ENCODE measurements around the gene GTF3C5. TPM values are rescaled to one million over a fixed set of nuclear protein-coding genes. Genes with fewer than 3 reads are reported as not detected.

GTF3C5 gene
- total and polyA plus RNA-seq, 10 of the 15 experiments (the other 5 are each of a cell fraction or from before 2014, with no cell fraction given), result 2.2 to 81.1 (median 68.7) TPM

DNA sequence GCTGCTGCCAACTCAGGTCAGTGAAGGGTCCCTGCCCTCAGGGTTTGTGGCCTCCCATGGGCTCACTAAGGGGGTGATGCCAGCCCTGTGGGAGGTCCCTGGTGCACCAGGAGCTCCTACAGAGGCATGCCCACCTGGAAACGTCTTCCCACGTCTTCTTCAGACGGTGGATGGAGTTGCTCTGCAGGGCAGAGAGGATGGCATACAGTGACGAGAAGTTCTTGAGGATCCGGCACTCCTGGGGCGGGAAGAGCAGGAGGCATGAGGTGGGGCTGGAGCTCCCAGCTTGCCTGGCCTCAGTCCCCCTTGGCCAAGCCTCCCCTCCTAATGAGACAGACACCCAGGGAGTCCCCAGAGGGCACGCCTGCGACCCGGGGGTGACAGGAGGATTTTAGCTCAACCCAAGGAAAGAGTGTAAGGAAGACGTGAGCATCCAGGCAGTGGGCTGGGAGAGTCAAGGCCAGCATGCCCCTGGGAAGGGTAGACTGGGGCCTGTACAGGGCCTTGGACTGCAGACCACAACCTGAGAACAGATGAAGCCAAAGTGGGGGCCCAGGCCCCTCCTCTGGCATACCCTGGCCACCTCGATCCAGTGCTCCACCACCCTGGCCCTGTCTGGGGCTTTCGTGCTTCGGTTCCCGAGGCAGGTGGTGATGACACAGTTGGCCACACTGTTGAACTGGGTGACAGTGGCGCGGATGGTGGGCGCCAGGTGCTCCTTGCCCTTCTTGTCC is 75.9 kb downstream of the GTF3C5 start:
- 84% methylated on average over 17 of the region's 17 CpGs for WGBS (ENCODE audit: insufficient coverage, insufficient replicate concordance, low lambda C conversion rate, missing lambda C conversion rate)
- FAIRE-seq, result no peak
- no TSS peak for BruUV-seq (replicated peaks)
- DNase-seq (ENCODE audit: low read depth, low spot score), result no peak
- no peak overlapping the region for H3K9ac ChIP-seq (ENCODE audit: control insufficient read depth, insufficient read depth, low read length)
- ATAC-seq, result no peak
- intact Hi-C loops (cut with micrococcal nuclease; ENCODE audit: unreplicated experiment) (no loop called here), in situ Hi-C loops (cut with MboI) (loop anchor here (5.0 kb wide), 1 partner anchor 41 kb away; no protein-coding TSS in a partner anchor)
- ChIA-PET SMC1A (ENCODE audit: uncharacterized antibody, unreplicated experiment) (interaction anchor here (1.2 to 2.1 kb wide), 4 partner anchors 11 to 40 kb away, joined by 3 to 8 read pairs (median 6); no protein-coding TSS in a partner anchor), CTCF (interaction anchor here (0.7 to 22.5 kb wide), 5 partner anchors 9 to 77 kb away, joined by 3 to 401 read pairs (median 4); no protein-coding TSS in a partner anchor), RAD21 (ENCODE audit: unreplicated experiment) (interaction anchor here (3.7 kb wide), 1 partner anchor 37 kb away, joined by 25 read pairs; no protein-coding TSS in a partner anchor), POLR2A (interaction anchor here (1.0 kb wide), 2 partner anchors 9 to 37 kb away, joined by 3 to 4 read pairs; no protein-coding TSS in a partner anchor)
- H3K27ac ChIP-seq (ENCODE audit: control insufficient read depth, insufficient read depth), result no peak overlapping the region
- H3K4me3 ChIP-seq, result no peak overlapping the region
- no peaks in the 10 kb centered on the region for H4K20me1 ChIP-seq (ENCODE audit: control insufficient read depth, insufficient read depth)
- H3K27me3 ChIP-seq (replicated peaks in 1 of 2; ENCODE audit: control insufficient read depth in 2 of 2, insufficient read depth in 2 of 2, low read length in 1 of 2), result no peaks in the 10 kb centered on the region
- no peaks in the 10 kb centered on the region for H3K4me1 ChIP-seq (ENCODE audit: control insufficient read depth, insufficient read depth, low read length)
- no peaks in the 10 kb centered on the region for H3K79me2 ChIP-seq (ENCODE audit: control insufficient read depth, insufficient read depth, low read length)
- H2AFZ ChIP-seq (ENCODE audit: control insufficient read depth, low read depth, low read length), result no peak overlapping the region
- no peak overlapping the region for H3K4me2 ChIP-seq (ENCODE audit: control insufficient read depth, insufficient read depth)
- peaks cover 29 to 43% of the 10 kb centered on the region in 2 experiments for H3K36me3 ChIP-seq (ENCODE audit: control insufficient read depth in 2 of 2, insufficient read depth in 2 of 2, low read length in 1 of 2)
- no peaks in the 10 kb centered on the region for H3K9me3 ChIP-seq (replicated peaks; ENCODE audit: control insufficient read depth, insufficient read depth, low read length)
- TF ChIP-seq BMI1 (IDR thresholded peaks at IDR 0.05; ENCODE audit: borderline replicate concordance), result no peak
- TF ChIP-seq, protein P1, sequence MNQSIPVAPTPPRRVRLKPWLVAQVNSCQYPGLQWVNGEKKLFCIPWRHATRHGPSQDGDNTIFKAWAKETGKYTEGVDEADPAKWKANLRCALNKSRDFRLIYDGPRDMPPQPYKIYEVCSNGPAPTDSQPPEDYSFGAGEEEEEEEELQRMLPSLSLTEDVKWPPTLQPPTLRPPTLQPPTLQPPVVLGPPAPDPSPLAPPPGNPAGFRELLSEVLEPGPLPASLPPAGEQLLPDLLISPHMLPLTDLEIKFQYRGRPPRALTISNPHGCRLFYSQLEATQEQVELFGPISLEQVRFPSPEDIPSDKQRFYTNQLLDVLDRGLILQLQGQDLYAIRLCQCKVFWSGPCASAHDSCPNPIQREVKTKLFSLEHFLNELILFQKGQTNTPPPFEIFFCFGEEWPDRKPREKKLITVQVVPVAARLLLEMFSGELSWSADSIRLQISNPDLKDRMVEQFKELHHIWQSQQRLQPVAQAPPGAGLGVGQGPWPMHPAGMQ (IDR thresholded peaks at IDR 0.05; ENCODE audit: borderline replicate concordance), result no peak
- TF ChIP-seq E4F1 (IDR thresholded peaks at IDR 0.05; ENCODE audit: borderline replicate concordance, partially characterized antibody), result no peak
- no peak for TF ChIP-seq JUNB (IDR thresholded peaks at IDR 0.05)
- no peak for TF ChIP-seq CEBPZ (IDR thresholded peaks at IDR 0.05; ENCODE audit: low read depth, low read length)
- TF ChIP-seq CBX3 (IDR thresholded peaks at IDR 0.05; ENCODE audit: borderline replicate concordance, low read depth), result no peak
- TF ChIP-seq, protein P2, sequence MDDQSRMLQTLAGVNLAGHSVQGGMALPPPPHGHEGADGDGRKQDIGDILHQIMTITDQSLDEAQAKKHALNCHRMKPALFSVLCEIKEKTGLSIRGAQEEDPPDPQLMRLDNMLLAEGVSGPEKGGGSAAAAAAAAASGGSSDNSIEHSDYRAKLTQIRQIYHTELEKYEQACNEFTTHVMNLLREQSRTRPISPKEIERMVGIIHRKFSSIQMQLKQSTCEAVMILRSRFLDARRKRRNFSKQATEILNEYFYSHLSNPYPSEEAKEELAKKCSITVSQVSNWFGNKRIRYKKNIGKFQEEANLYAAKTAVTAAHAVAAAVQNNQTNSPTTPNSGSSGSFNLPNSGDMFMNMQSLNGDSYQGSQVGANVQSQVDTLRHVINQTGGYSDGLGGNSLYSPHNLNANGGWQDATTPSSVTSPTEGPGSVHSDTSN (IDR thresholded peaks at IDR 0.05; ENCODE audit: insufficient replicate concordance, low read depth, low read length), result no peak
- TF ChIP-seq, protein P3, sequence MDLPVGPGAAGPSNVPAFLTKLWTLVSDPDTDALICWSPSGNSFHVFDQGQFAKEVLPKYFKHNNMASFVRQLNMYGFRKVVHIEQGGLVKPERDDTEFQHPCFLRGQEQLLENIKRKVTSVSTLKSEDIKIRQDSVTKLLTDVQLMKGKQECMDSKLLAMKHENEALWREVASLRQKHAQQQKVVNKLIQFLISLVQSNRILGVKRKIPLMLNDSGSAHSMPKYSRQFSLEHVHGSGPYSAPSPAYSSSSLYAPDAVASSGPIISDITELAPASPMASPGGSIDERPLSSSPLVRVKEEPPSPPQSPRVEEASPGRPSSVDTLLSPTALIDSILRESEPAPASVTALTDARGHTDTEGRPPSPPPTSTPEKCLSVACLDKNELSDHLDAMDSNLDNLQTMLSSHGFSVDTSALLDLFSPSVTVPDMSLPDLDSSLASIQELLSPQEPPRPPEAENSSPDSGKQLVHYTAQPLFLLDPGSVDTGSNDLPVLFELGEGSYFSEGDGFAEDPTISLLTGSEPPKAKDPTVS (IDR thresholded peaks at IDR 0.05; ENCODE audit: low read depth, low read length), result no peak
- no peak for TF ChIP-seq ZNF207 (IDR thresholded peaks at IDR 0.05; ENCODE audit: borderline replicate concordance)
- TF ChIP-seq MXI1 (IDR thresholded peaks at IDR 0.05; ENCODE audit: low read depth, low read length), result no peak
- no peak for TF ChIP-seq ZSCAN29 (IDR thresholded peaks at IDR 0.05)
- TF ChIP-seq MTA3 (IDR thresholded peaks at IDR 0.05; ENCODE audit: borderline replicate concordance, low read length), result no peak
